Measurements from ENCODE around the gene SF3B6.
"Not testable (repeated sequence)": the region's sequence is repeated elsewhere in the genome, so short reads cannot be mapped to it uniquely, and the experiment has no call there.

SF3B6 gene

GRCh38 chr2:24093270-24093669 is 17.1 kb upstream of the SF3B6 start:
- not testable (repeated sequence) for DNase-seq (ENCODE audit: low read depth)

- no peak for DNase-seq (ENCODE audit: low read depth)
Measured at GRCh38 chr2:24088821-24089359, 12.8 kb upstream of the SF3B6 start.

- DNase-seq (ENCODE audit: low read depth): no peak
Measured at GRCh38 chr2:24087032-24087431, 10.9 kb upstream of the SF3B6 start.

GRCh38 chr2:24086241-24086640 is 10.1 kb upstream of the SF3B6 start:
- no peak for DNase-seq (ENCODE audit: low read depth)

DNA sequence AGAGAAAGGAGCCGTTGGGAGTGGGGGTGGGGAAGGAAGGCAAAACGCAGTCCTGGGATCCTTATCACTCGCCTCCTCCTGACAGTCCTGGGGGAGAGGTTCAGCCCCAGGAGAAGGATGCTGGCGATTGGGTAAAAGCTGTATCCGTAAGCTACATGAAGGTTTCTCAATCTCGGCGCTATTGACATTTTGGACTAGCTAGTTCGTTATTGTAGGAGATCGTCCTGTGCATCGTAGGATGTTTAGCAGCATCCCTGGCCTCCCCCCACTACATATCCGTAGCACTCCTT is 9.0 kb upstream of the SF3B6 start:
- DNase-seq (ENCODE audit: low read depth): no peak

GRCh38 chr2:24084386-24085199 is 8.5 kb upstream of the SF3B6 start, which contains the start of gene TP53I3:
Gene TP53I3 (minus strand): TSS chr2:24084834. CDS start chr2:24084326, 508 bp downstream.
- DNase-seq (ENCODE audit: low read depth): peak; percentile 62

DNA sequence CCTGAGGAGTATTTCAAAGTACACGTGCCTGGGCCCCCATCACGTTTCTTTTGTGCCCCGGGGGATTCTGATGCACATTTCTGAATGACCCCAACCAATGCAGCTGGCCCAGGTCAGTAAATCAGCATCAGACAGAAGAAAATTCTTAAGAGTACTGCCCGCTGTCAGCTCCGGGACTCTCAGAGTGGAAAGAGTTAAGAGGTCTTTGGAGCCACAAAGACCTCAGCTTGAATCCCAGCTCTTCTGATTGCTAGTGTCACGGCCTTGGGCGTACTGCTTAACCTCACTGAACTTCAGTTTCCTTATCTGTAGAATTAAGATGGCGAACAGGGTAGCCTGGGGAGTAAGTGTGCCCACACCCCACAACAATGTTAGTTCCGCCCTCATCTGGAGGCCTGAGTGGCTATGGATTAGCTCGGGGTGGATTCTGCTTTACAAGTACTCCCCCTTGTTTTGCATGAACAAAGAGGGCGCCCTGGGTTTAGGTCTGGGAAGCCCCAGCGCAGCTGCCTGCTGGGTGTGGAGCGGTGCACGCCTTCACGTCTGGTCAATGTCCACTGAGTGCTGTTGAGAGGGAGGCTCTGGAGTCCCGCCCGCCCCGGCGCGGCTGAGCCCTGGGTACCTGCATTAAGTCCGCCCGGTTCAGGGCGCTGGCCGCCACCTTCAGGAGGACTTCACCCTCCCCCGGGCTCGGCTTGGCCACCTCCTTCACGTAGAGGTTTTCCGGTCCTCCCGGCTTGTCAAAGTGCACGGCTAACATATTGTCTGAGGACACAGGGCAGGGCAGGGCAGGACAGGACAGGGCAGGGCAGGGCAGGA is 7.7 kb upstream of the SF3B6 start:
- no peak for DNase-seq (ENCODE audit: low read depth)

DNA sequence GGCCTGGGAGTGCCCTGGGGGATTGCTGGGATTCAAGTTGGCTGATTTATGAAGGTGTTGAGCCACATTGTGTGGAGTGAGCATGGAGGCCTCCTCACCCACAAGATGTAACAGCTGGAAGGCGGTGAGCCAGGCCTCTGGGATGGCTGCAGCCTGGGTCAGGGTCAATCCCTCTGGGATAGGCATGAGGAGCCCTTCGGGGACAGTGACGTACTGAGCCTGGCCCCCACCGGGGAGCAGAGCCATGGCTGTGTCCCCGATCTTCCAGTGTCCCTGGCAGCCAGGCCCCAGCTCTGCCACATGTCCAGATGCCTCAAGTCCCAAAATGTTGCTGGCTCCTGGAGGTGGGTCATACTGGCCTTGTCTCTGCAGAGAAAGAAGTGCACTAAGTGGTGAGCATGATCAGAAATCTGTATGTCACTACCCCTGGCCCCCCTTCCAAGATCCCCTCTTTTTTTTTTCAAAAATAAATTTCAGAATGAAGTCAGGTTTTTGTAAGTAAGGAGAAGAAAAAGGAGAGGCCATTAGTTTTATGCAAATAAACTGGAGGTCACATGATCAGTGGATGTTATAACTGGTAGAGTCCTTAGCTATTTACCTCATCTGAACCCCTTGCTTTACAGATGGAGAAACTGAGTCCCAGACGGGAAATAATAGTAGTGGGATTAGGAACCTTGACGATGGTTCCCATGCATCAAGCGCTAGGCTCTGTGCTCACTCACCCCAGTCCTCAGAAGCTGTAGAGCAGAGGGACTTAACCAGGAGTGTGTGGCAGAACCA is 6.9 kb upstream of the SF3B6 start:
- DNase-seq (ENCODE audit: low read depth): no peak

DNA sequence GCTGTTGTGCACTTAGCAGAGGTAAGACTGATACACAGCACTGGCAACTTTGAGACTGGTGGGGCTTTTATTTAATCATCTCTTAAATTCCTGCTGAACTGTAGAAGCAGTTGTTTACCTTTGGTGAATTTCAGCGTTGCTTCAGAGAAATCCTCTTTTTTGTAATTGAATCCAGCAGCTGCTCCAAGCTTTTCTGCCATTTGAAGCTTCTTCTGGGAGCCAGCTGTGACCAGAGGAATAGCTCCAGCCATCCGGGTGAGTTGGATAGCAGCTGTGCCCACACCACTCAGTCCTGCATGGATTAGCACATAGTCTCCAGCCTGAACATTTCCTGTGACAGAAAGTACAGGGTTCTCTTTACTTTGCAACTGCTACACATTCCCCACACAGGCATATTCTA is 4.6 kb upstream of the SF3B6 start:
- no peak for DNase-seq (ENCODE audit: low read depth)

GRCh38 chr2:24077879-24078278 is 1.8 kb upstream of the SF3B6 start:
- no peak for DNase-seq (ENCODE audit: low read depth)

- DNase-seq (ENCODE audit: low read depth): no peak
Measured at GRCh38 chr2:24077535-24077877, 1.4 kb upstream of the SF3B6 start.

DNA sequence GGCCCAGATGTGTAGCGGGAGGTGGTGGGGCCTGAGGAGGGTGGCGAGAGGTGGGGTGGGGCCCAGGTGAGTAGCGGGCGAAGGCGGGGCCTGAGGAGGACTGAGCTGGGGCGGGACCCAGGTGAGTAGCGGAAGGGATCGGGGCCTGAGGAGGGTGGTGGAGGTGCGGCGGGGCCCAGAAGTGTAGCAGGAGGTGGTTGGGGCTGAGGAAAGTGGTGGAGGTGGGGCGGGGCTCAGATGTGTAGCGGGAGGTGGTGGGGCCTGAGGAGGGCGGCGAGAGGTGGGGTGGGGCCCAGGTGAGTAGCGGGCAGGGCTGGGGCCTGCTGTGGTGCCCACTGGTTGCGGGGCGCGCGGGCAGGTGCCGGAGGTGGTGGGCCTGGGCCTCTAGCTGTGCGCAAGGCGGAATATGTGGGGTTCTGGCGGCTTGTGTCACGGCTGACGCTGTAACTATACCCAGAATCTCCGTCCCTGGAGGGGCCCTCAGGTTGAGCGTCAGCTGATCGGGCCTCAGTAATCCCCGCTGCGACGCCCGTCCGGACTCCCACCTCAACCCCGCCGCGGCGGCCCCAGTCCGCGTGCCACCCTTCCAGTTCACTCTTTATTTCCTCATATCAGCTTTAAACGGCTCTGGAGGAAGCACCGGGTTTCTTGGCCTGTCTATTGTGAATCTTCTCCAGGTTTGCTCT is 866 bp upstream of the SF3B6 start:
- DNase-seq (ENCODE audit: low read depth): no peak

GRCh38 chr2:24075259-24075658 is 867 bp downstream of the SF3B6 start:
- no peak for DNase-seq (ENCODE audit: low read depth)

DNA sequence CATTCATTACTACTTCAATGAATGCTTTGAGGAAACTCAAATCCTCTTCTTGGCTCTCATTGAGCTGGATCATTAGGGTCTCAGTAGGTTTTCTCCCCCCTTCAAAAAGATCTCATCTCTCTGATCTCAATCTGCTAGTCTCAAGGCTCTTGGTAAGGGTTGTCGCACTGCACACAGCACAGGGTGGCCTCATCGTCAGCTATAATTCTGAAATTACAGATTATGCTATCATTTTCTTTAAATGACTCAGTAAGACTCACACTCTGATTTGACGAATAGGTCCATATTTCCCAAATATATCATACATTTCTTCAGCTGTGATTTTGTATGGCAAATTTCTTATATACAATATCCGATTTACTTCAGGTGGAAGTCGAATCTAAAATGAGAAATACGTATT is 2.3 kb downstream of the SF3B6 start:
- DNase-seq (ENCODE audit: low read depth): no peak

- DNase-seq (ENCODE audit: low read depth): no peak
Measured at GRCh38 chr2:24072259-24072658, 3.9 kb downstream of the SF3B6 start.

DNA sequence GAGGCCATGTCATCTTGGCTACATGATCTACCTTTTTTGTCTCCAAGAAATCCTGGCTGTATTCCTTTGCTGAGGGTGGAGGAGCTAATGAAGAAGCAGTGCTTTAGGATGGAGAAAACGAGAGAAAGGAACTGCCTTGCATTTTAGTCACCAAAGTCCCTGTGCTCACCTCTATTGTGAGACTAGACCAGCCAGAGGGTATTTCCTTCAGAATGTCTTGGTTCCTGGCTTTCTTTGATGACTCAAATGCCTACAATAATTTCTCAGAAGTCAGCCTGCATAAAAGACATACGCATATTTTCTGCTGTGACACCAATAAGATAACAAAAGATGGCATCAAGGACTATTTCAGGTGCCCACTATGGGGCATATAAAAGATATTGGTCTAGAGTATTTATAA is 10.8 kb downstream of the SF3B6 start:
- no peak for DNase-seq (ENCODE audit: low read depth)

DNA sequence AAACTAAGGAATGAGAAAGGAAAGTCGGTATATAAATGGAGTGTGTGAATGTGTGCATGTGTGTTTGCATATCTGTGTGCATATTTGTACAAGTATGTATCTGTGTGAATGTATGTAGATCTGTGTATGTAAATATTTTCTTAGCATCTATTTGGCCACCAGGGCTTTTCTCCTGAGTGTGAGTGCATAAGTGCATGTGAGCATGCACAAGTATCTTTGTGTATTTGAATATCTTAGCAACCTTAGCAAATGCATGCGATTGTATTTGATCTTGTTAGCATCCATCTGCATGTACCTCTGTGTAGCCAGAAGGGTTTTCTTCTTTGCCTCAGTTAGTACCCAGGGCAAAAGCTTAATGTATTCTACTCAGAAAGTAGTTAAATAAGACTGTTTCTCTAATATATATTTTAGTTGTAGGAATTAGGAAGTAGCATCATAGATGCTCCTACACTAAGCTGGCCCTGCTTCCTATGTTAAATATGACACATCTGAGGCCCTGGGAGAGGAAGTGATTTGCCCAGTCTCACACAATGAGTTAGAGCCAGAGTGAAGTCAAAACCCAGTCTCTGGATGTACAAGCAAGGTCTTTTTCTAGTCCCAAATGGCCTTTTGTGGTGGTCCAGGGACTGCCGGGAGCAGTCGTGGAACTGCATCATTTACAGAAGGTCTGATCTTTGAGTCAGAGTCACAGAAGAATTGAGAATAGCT is 17.4 kb downstream of the SF3B6 start:
- no peak for DNase-seq (ENCODE audit: low read depth)

DNA sequence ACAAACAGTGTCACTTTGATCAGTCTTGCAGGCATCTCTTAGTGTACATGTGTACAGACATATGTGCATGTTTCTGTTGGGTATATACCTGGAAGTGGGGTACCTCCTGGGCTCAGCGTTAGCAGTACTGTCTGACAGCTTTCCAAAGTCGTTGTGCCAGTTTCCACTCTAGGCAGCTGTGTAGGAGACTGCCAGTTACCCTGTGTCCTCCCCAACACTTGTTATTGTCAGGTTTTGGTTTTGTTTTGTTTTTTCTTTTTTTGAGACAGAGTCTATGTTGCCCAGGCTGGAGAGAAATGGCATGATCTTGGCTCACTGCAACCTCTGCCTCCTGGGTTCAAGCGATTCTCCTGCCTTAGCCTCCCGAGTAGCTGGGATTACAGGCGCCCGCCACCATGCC is 20.4 kb downstream of the SF3B6 start:
- no peak for DNase-seq (ENCODE audit: low read depth)

DNA sequence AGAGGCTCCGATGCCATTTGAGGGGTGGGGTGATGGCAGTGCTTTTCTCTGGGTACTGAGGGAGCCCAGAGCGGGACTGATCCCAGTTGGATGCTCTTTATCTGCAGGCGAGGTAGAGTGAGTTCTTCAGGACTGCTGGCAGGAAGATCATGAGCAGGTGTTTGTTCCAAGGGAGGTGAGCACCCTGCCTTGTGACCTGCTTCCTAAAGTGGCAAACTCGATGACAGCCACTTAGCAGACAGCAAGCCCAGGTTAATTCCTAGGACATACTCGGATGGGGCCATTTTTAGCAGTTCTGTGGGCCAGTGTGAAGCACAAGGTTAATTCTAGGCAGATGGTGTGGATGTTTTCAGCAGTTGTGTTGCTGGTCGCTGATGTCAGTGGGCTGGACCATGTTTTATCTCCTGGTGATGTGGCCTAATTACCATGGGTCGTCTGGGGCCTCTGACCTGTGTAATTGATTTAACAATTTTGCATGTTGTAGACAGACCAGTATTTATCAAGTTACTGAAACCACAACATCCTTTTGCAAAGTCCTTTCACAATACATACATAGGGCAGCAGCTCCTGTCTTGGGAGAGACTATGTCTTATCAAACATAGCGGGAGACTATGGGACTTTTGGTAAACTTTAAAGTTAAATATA is 21.6 kb downstream of the SF3B6 start:
- no peak for DNase-seq (ENCODE audit: low read depth)

DNA sequence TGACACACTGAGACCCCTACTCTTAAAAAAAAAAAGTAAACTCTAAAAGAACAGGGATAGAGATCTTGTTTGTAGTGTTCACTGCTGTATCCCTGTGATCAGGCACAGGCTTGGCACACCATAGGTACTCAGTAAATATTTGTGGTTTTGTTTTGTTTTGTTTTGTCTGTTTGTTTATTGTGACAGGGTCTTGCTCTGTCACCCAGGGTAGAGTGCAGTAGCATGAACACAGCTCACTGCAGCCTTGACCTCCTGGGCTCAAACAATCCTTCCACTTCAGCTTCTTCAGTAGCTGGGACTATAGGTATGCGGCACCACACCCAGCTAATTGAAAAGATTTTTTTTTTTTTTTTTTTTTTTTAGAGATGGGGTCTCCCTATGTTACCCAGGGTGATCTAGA is 23.2 kb downstream of the SF3B6 start:
- DNase-seq (ENCODE audit: low read depth): no peak

DNA sequence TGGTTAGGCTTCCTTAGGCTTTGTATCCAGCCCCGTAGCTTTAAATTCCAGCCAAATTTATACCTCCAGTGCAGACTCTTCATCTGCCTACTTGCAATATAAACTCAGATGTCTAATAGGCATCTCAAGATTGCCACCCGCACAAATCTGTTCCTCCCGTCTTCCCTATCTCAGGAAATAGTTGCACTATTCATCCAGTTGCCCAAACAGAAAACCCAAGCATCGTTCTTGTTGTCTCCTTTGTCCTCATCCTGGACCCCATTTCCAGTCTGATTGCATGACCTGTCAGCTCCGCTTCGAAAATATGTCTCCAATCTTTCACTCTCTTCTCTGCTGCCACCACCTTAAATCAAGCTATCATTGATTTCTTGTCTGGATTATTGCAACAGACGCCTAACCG is 24.3 kb downstream of the SF3B6 start:
- no peak for DNase-seq (ENCODE audit: low read depth)
